Bronchial epithelial cell (primary cell): Measurements from ENCODE around the gene HTT. TPM values are rescaled to one million over a fixed set of nuclear protein-coding genes. Genes with fewer than 3 reads are reported as not detected.

Source experiments
- DNase-seq: peaks from one replicate; pipeline ENCODE4 v3.0.0-alpha.2; 2010; ENCODE audit warnings: low read depth
- FAIRE-seq: peaks from 2 replicates; lab custom pipeline; 2011; peaks lifted over from hg19 to GRCh38; lab: Jason Lieb, UNC
- H3K27me3 ChIP-seq: 2 replicates; pipeline ENCODE4 v1.5.1; 2011; ENCODE audit warnings: low read length; ENCODE audit not compliant: control insufficient read depth, insufficient read depth
- H3K36me3 ChIP-seq: 2 replicates; pipeline ENCODE4 v1.5.1; 2011; ENCODE audit warnings: low read length; ENCODE audit not compliant: control insufficient read depth, insufficient read depth
- H3K4me3 ChIP-seq: 2 replicates; pipeline ENCODE4 v1.5.1; 2011; ENCODE audit warnings: mild to moderate bottlenecking, low read depth, low read length, control low read depth
- total RNA-seq: library from RNA; depleted of rRNA; stranded (reverse); fragments of >200 nt; gene quantifications from 2 replicates; pipeline ENCODE4 v1.2.1, GENCODE V29; 2014
- TF ChIP-seq, protein P1 (sequence below): IDR thresholded peaks from 2 replicates; pipeline ENCODE4 v1.5.1; 2011; ENCODE audit warnings: mild to moderate bottlenecking, moderate library complexity, low read length, control low read depth, inconsistent platforms; ENCODE audit not compliant: insufficient read depth, severe bottlenecking

Gene HTT
- 24.0 and 28.4 TPM in 2 replicates for total RNA-seq

DNA sequence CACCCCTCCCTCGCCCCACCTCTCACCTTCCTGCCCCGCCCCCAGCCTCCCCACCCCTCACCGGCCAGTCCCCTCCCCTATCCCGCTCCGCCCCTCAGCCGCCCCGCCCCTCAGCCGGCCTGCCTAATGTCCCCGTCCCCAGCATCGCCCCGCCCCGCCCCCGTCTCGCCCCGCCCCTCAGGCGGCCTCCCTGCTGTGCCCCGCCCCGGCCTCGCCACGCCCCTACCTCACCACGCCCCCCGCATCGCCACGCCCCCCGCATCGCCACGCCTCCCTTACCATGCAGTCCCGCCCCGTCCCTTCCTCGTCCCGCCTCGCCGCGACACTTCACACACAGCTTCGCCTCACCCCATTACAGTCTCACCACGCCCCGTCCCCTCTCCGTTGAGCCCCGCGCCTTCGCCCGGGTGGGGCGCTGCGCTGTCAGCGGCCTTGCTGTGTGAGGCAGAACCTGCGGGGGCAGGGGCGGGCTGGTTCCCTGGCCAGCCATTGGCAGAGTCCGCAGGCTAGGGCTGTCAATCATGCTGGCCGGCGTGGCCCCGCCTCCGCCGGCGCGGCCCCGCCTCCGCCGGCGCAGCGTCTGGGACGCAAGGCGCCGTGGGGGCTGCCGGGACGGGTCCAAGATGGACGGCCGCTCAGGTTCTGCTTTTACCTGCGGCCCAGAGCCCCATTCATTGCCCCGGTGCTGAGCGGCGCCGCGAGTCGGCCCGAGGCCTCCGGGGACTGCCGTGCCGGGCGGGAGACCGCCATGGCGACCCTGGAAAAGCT lies at the start of gene HTT, which contains the start of gene HTT-AS:
TSS of gene HTT (plus strand) at position 604 of the 768 bp plus-strand sequence. CDS start at position 749, 145 bp downstream.
TSS of gene HTT-AS (minus strand) at position 461 of the 768 bp plus-strand sequence.
- DNase-seq = peak; percentile 87
- Histone ChIP-seq H3K36me3 (no peaks in the 10 kb centered on the region), H3K4me3 (peak within 1 kb of the TSS; percentile 91), H3K27me3 (no peaks in the 10 kb centered on the region)
- no peak for FAIRE-seq
- TF ChIP-seq, protein P1, sequence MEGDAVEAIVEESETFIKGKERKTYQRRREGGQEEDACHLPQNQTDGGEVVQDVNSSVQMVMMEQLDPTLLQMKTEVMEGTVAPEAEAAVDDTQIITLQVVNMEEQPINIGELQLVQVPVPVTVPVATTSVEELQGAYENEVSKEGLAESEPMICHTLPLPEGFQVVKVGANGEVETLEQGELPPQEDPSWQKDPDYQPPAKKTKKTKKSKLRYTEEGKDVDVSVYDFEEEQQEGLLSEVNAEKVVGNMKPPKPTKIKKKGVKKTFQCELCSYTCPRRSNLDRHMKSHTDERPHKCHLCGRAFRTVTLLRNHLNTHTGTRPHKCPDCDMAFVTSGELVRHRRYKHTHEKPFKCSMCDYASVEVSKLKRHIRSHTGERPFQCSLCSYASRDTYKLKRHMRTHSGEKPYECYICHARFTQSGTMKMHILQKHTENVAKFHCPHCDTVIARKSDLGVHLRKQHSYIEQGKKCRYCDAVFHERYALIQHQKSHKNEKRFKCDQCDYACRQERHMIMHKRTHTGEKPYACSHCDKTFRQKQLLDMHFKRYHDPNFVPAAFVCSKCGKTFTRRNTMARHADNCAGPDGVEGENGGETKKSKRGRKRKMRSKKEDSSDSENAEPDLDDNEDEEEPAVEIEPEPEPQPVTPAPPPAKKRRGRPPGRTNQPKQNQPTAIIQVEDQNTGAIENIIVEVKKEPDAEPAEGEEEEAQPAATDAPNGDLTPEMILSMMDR = peak; percentile 13

DNA sequence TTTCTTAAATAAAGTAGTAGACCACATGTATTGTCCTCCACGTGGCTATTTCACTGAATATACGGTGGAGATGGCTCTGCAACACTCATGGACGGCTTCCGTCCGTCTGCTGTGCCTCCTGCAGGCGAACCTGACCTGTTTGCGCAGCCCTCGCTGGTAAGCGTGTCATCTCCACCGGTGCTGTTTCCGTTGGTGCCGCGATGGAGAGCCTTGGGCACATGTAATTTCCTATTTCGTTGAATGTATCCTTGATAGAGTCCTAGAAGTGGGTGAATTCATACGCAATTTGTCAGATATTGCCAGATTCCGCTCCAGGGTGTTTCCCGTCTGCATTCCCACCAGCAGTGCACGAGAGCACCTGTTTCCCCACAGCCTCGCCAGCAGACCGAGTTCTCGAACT lies 48.6 kb upstream of the HTT start:
- Histone ChIP-seq H3K4me3 (no peak overlapping the region), H3K36me3 (no peaks in the 10 kb centered on the region), H3K27me3 (peaks cover 4% of the 10 kb centered on the region)
- TF ChIP-seq, protein P1 = no peak
- DNase-seq (no peak), FAIRE-seq (no peak)

DNA sequence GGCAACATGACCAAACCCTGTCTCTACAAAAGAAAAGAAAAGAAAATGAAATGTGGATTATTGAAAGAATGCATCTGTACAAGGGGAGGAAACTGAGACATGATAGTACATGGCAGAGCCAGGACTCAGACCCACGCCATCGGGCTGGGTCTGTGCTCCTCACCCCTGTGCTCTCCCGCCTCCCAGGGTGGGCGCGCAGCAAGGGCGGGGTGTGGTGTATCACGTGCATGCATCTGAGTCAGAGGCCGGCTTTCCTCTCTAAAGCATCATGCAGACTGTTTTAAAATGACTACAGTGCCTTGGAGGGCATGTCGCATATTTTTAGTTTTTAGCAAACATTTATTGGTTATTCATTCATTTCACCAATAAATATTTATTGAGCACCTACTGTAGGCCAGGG lies 47.9 kb upstream of the HTT start:
- Histone ChIP-seq H3K4me3 (no peak overlapping the region), H3K27me3 (peaks cover 4% of the 10 kb centered on the region), H3K36me3 (no peaks in the 10 kb centered on the region)
- TF ChIP-seq, protein P1 = no peak
- no peak for FAIRE-seq
- DNase-seq = no peak

DNA sequence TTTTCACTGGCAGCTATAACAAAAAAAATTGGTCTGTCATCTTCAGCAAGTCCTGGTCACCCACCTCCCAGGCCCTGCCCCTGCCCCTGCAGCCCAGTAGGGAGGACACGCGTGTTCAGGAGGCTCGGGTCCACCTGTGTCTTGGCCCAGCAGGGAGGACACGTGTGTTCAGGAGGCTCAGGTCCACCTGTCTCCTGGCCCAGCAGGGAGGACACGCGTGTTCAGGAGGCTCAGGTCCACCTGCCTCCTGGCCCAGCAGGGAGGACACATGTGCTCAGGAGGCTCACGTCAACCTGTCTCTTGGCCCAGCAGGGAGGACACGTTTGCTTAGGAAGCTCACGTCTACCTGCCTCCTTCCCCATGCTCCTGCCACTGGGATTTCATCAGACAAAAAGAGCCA lies 45.0 kb upstream of the HTT start:
- TF ChIP-seq, protein P1 = no peak
- Histone ChIP-seq H3K27me3 (peaks cover 4% of the 10 kb centered on the region), H3K36me3 (no peaks in the 10 kb centered on the region), H3K4me3 (no peak overlapping the region)
- DNase-seq = no peak
- FAIRE-seq = no peak

DNA sequence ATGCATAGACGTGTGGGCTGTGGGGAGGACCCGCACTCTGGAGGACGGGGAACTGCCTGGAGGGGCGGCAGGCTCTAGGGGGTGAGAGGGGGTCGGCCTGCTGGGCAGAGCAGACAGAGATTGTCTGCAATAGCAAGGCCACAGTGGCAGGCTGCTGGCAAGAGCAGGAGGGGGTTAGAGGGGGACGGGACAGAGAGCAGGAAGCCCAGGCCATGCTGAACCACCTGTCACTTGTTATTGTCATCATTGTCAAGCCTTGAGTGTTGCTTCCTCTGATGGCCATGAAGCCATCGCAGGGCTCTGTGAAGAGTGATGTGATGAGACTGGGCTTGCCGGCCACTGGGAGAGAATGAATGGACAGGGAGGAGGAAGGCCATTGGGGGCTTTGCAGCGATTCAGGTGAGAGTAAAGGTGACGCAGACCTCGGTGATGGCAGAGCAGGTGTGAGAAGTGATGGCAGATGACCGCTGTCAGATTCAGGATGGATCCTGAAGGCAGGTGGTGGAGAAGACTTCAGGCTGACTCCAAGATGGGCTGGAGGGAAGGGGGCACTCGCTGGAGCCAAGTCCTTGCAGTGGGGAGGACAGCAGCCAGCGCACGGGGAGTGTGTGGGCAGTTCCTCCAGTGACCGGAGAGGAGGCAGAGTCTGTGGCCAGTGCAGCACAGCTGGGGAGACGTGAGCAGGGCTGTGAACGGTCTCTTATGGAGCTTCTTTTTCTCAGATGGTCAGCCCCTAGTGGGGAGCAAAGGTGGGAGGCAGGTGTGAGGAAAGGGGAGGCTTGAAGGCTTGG lies 43.7 kb upstream of the HTT start:
- no peak overlapping the region for H3K4me3 ChIP-seq
- peaks cover 4% of the 10 kb centered on the region for H3K27me3 ChIP-seq
- TF ChIP-seq, protein P1 = no peak
- peak; percentile 60 for FAIRE-seq
- H3K36me3 ChIP-seq = no peaks in the 10 kb centered on the region
- no peak for DNase-seq
